SU-DHL-6 (cell line): Measurements from ENCODE around the gene ZNF821.

Experiments used
- H2AFZ ChIP-seq: fragments of 200-600 bp; sonication (generic); 2 replicates; pipeline ENCODE4 v1.6.1; 2014; ENCODE audit warnings: low read depth, mild to moderate bottlenecking, moderate library complexity, mixed read lengths, antibody characterized with exemption, low read length; ENCODE audit not compliant: severe bottlenecking
- H3F3A ChIP-seq: fragments of 200-600 bp; shearing (Covaris generic); 2 replicates; pipeline ENCODE4 v1.6.0; 2016; ENCODE audit warnings: antibody characterized with exemption, mild to moderate bottlenecking; ENCODE audit not compliant: insufficient read depth
- H3K27ac ChIP-seq: fragments of 200-600 bp; sonication (generic); 2 replicates; pipeline ENCODE4 v1.5.1; 2016; ENCODE audit warnings: low read depth, mild to moderate bottlenecking, low read length, moderate library complexity, mixed read lengths
- H3K27me3 ChIP-seq: fragments of 200-600 bp; sonication (generic), shearing (Covaris generic); 2 replicates; pipeline ENCODE4 v1.6.0; 2014; ENCODE audit warnings: mild to moderate bottlenecking, low read length
- H3K36me3 ChIP-seq: fragments of 200-600 bp; sonication (generic); 2 replicates; pipeline ENCODE4 v1.6.1; 2014; ENCODE audit warnings: mild to moderate bottlenecking, low read length, mixed read lengths
- H3K4me2 ChIP-seq: fragments of 300-600, 200-600 bp; shearing (Covaris generic), sonication (generic); 2 replicates; pipeline ENCODE4 v1.6.0; 2014; ENCODE audit warnings: low read length, low read depth, mild to moderate bottlenecking; ENCODE audit not compliant: poor library complexity, severe bottlenecking
- H3K4me3 ChIP-seq: fragments of 200-600 bp; sonication (generic); 2 replicates; pipeline ENCODE4 v1.5.1; 2014; ENCODE audit warnings: antibody characterized with exemption, low read length, mild to moderate bottlenecking, mixed read lengths; ENCODE audit not compliant: insufficient read depth, poor library complexity, severe bottlenecking
- H3K79me2 ChIP-seq: fragments of 200-600 bp; sonication (generic); 2 replicates; pipeline ENCODE4 v1.6.1; 2014; ENCODE audit warnings: mild to moderate bottlenecking, low read length, moderate library complexity; ENCODE audit not compliant: insufficient read depth
- H3K9ac ChIP-seq: fragments of 200-600 bp; sonication (generic); 2 replicates; pipeline ENCODE4 v1.7.0; 2014; ENCODE audit warnings: mild to moderate bottlenecking, low read length
- H3K9me2 ChIP-seq: fragments of 200-600 bp; sonication (generic); replicated peaks from 2 replicates; pipeline ENCODE4 v1.6.1; 2014; ENCODE audit warnings: low read length; ENCODE audit not compliant: insufficient read depth
- H3K9me3 ChIP-seq: fragments of 200-600 bp; sonication (generic); 2 replicates; pipeline ENCODE4 v1.6.1; 2014; ENCODE audit warnings: low read length, mixed read lengths; ENCODE audit not compliant: insufficient read depth
- H4K20me1 ChIP-seq: fragments of 200-600 bp; sonication (generic); 2 replicates; pipeline ENCODE4 v1.6.1; 2014; ENCODE audit warnings: low read depth, mild to moderate bottlenecking, antibody characterized with exemption, low read length, moderate library complexity, mixed read lengths
- EZH2phosphoT487 ChIP-seq: fragments of 200-600 bp; sonication (generic), shearing (Covaris generic); conservative IDR thresholded peaks from 2 replicates; pipeline ENCODE4 v1.6.1; 2018; ENCODE audit warnings: mild to moderate bottlenecking, antibody characterized with exemption, low read length, moderate library complexity, mixed read lengths
- TF ChIP-seq, protein P1 (sequence below): fragments of 200-600 bp; sonication (generic); IDR thresholded peaks from one replicate; pipeline ENCODE4 v1.5.1; 2017; ENCODE audit warnings: antibody characterized with exemption, mild to moderate bottlenecking, low read length, moderate library complexity; ENCODE audit not compliant: insufficient read depth, poor library complexity, severe bottlenecking

ZNF821 gene

DNA sequence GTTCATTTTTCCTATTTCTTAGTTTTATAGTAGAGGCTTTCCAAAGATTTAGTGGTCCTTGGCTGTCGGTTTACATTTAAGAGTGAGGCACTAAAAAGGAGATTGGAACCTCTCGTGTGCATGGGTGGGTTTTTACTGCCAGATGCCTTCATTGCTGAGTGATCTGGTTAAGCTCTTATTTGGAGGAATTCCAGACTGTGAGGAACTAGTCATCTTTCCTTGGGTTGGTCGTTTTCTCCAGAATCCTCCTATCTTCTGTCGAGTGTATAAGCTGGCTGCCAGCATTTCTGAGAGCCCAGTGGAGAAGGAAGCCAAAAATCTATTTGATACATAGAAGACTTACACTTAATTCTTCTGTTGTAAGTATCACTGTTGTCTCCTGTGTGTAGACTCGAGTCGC is 33.9 kb upstream of the ZNF821 start:
- TF ChIP-seq, protein P1, sequence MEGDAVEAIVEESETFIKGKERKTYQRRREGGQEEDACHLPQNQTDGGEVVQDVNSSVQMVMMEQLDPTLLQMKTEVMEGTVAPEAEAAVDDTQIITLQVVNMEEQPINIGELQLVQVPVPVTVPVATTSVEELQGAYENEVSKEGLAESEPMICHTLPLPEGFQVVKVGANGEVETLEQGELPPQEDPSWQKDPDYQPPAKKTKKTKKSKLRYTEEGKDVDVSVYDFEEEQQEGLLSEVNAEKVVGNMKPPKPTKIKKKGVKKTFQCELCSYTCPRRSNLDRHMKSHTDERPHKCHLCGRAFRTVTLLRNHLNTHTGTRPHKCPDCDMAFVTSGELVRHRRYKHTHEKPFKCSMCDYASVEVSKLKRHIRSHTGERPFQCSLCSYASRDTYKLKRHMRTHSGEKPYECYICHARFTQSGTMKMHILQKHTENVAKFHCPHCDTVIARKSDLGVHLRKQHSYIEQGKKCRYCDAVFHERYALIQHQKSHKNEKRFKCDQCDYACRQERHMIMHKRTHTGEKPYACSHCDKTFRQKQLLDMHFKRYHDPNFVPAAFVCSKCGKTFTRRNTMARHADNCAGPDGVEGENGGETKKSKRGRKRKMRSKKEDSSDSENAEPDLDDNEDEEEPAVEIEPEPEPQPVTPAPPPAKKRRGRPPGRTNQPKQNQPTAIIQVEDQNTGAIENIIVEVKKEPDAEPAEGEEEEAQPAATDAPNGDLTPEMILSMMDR: no peak
- no peak for TF ChIP-seq EZH2phosphoT487
- Histone ChIP-seq H3K9me2 (no peaks in the 10 kb centered on the region), H4K20me1 (peaks cover 34% of the 10 kb centered on the region), H3K36me3 (peaks cover 62% of the 10 kb centered on the region), H3K27ac (no peak overlapping the region), H3K9me3 (no peaks in the 10 kb centered on the region), H3F3A (no peaks in the 10 kb centered on the region), H3K4me3 (no peak overlapping the region), H2AFZ (no peak overlapping the region), H3K4me2 (no peak overlapping the region), H3K27me3 (no peaks in the 10 kb centered on the region), H3K79me2 (peaks cover 71% of the 10 kb centered on the region), H3K9ac (no peak overlapping the region)

DNA sequence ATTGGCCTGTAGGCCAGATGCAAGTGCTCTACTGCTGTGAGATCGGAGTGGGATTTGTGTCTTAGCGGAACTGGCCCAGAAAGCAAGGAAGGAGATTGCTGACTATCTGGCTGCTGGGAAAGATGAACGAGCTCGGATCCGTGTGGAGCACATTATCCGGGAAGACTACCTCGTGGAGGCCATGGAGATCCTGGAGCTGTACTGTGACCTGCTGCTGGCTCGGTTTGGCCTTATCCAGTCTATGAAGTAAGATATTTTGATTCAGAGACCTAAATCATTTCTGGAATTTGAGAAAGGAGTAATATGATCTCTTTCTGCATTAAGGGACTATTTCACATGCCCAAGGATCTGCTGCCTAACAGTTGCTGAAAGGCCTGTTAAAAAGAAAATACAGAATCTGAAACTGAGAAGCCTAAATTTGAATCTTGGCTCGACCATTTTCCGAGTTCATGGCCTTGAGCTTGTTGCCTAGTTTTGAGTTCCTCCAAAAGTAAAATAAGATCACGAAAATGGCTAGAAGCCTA is 32.5 kb upstream of the ZNF821 start:
- Histone ChIP-seq H3K79me2 (peaks cover 85% of the 10 kb centered on the region), H4K20me1 (peaks cover 38% of the 10 kb centered on the region), H3K27me3 (no peaks in the 10 kb centered on the region), H3K9me3 (no peaks in the 10 kb centered on the region), H3K4me3 (no peak overlapping the region), H3K36me3 (peaks cover 57% of the 10 kb centered on the region), H3K9me2 (no peaks in the 10 kb centered on the region), H3K27ac (no peak overlapping the region), H3K4me2 (no peak overlapping the region), H3F3A (no peaks in the 10 kb centered on the region), H2AFZ (no peak overlapping the region), H3K9ac (no peak overlapping the region)
- TF ChIP-seq, protein P1: no peak
- TF ChIP-seq EZH2phosphoT487: no peak

DNA sequence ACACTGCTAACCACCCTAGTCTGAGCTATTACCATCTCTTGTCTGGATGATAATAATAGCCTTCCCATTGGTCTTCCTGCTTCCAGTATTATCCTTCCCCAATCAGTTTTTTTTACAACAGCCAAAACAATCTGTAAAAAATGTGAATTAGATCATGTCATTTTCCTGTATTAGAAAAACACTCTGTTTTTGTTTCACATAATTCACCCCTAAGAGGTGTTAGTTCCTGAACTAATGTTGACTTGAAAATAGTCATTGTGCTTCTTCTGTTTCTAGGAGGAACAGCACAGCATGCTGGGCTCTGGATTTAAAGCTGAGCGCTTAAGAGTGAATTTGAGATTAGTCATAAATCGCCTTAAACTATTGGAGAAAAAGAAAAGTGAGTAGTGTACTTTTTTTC is 31.4 kb upstream of the ZNF821 start:
- H3K27me3 ChIP-seq: no peaks in the 10 kb centered on the region

More for the DNA sequence above, 31.4 kb upstream of the ZNF821 start:
- Histone ChIP-seq H3K79me2 (peaks cover 96% of the 10 kb centered on the region), H3K9me3 (no peaks in the 10 kb centered on the region), H2AFZ (no peak overlapping the region), H3K36me3 (peaks cover 46% of the 10 kb centered on the region), H3F3A (no peaks in the 10 kb centered on the region), H3K27ac (no peak overlapping the region), H3K4me2 (no peak overlapping the region), H3K4me3 (no peak overlapping the region), H3K9me2 (no peaks in the 10 kb centered on the region), H3K9ac (no peak overlapping the region), H4K20me1 (peaks cover 36% of the 10 kb centered on the region)
- TF ChIP-seq, protein P1: no peak
- no peak for TF ChIP-seq EZH2phosphoT487
